Activated CD8-positive, alpha-beta T cell treated with anti-CD3 and anti-CD28 coated beads for 36 hours (primary cell): Measurements from ENCODE around the gene GNPTAB. TPM values are rescaled to one million over a fixed set of nuclear protein-coding genes. Genes with fewer than 3 reads are reported as not detected.

Experiments
- ATAC-seq: fragments of 200-7000 bp; cut with Tn5 transposase; one replicate; pipeline ENCODE4 v1.10.0; 2021; ENCODE audit warnings: mild to moderate bottlenecking, moderate library complexity
- CTCF ChIA-PET: fragments of 350-600 bp; sonication (Branson Sonifier 250); formaldehyde crosslinking; loops from one replicate; lab custom pipeline; 2021; ENCODE audit warnings: antibody characterized with exemption; lab: Charles Lee
- POLR2A ChIA-PET: fragments of 350-600 bp; sonication (Branson Sonifier 250); formaldehyde crosslinking; loops from one replicate; lab custom pipeline; 2021; ENCODE audit warnings: antibody characterized with exemption; lab: Charles Lee
- DNase-seq: peaks from one replicate; pipeline ENCODE4 v3.0.0-alpha.2; 2020
- H3K27ac Mint-ChIP-seq: one replicate; pipeline ENCODE4 v1.8.0; 2021; ENCODE audit warnings: mild to moderate bottlenecking, mixed read lengths
- H3K27me3 Mint-ChIP-seq: one replicate; pipeline ENCODE4 v1.8.0; 2021; ENCODE audit warnings: mixed read lengths
- H3K36me3 Mint-ChIP-seq: one replicate; pipeline ENCODE4 v1.8.0; 2021; ENCODE audit warnings: low read depth, mixed read lengths
- H3K4me1 Mint-ChIP-seq: one replicate; pipeline ENCODE4 v1.8.0; 2021; ENCODE audit warnings: low read depth, mixed read lengths
- H3K4me3 Mint-ChIP-seq: one replicate; pipeline ENCODE4 v1.8.0; 2021; ENCODE audit warnings: mild to moderate bottlenecking, moderate library complexity, mixed read lengths
- H3K9me3 Mint-ChIP-seq: one replicate; pipeline ENCODE4 v1.8.0; 2021; ENCODE audit warnings: mixed read lengths
- CTCF ChIP-seq: fragments of 200-600 bp; IDR thresholded peaks from one replicate; pipeline ENCODE4 v1.8.0; 2022; ENCODE audit warnings: antibody characterized with exemption, mild to moderate bottlenecking
- intact Hi-C: fragments of 100-400 bp; cut with micrococcal nuclease; formaldehyde crosslinking; loops from one replicate; pipeline ENCODE4 v1.10.0; 2022
- total RNA-seq, 2 experiments: library from RNA; stranded (reverse); gene quantifications; one replicate each; pipeline ENCODE4 v1.2.3, GENCODE V29; 2021

Gene GNPTAB
- total RNA-seq, 2 experiments from 2014 or later = 52.4 to 56.9 TPM

DNA sequence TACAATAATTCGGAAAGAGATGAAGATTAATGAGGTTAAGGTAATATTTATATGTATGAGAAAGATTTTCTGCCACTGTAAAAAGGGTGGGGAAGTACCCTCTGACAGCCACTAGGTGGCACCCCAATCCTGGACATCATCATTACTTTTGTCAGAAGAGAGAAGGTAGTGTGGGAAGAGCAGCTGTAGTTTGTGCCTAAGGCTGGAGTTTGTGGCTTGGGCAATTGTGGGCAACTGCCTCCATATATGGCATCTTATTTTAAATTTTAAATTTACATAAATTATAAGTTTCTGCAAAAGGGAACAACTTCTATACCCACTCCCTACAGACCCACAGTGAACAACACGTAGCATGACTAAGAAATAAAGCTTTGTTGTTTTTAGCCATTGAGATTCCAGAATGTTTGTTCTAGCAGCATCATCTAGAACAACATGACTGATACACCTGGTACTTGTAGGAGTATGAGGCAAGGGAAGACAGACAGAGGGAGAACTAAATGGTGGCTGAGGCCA, 57.1 kb downstream of the GNPTAB start:
- CTCF ChIA-PET = interaction anchor here (0.6 to 7.9 kb wide), 30 partner anchors 8 to 366 kb away, joined by 3 to 199 read pairs (median 4); partner anchors contain the start of genes ARL1 and GNPTAB
- ATAC-seq (peak; percentile 95), DNase-seq (peak; percentile 72)
- peaks cover 28% of the 10 kb centered on the region for H3K36me3 Mint-ChIP-seq
- no peak overlapping the region for H3K4me3 Mint-ChIP-seq
- POLR2A ChIA-PET = interaction anchor here (1.0 to 1.3 kb wide), 2 partner anchors 56 to 65 kb away, joined by 4 to 7 read pairs; partner anchors contain the start of gene GNPTAB
- no peak overlapping the region for H3K27ac Mint-ChIP-seq
- intact Hi-C loops = loop anchor here (1.0 to 2.0 kb wide), 2 partner anchors 57 to 66 kb away; partner anchors contain the start of gene GNPTAB
- H3K27me3 Mint-ChIP-seq = no peaks in the 10 kb centered on the region
- no peaks in the 10 kb centered on the region for H3K9me3 Mint-ChIP-seq
- peaks cover 4% of the 10 kb centered on the region for H3K4me1 Mint-ChIP-seq
- peak; percentile 86 for TF ChIP-seq CTCF

DNA sequence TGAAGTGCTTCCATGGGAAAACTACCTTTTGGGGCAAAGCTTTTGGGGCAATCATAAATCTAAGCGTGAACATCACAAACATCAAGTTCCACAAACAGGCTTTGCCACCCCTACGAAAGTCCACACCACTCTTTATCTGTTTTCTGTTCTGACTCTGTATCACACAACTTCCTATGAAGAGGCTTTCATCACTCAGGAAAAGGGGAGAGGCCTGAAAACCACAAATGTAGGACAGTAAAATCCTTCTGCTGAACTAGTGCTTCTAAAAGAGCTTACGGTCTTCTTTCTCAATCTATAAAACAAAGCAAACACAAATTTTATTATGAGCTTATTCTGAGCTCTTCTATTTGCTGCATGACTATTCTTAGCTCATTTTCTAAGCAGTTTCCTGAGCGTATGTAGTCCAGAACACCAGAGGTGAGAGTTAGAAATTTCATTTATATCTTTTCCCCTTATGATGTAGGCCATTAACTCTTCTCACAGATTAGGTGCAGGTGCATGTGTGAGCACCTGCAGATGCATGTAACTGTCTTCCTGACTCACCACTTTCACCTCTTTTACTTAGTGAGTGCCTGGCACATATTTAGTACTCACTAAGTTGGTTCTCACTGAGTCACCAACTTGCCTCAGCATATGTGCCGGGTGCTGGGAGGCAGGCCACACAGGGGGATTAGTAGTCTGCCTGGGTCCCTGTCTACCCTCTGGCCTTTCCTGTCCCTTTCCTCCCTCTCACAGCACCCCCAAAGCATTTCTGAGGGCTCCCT, 58.6 kb downstream of the GNPTAB start:
- no peak for TF ChIP-seq CTCF
- H3K4me1 Mint-ChIP-seq = peaks cover 4% of the 10 kb centered on the region
- DNase-seq = no peak
- intact Hi-C loops = loop anchor here (2.0 kb wide), 1 partner anchor 59 kb away; the partner anchor contains the start of gene GNPTAB
- H3K36me3 Mint-ChIP-seq = peaks cover 23% of the 10 kb centered on the region
- no peak overlapping the region for H3K27ac Mint-ChIP-seq
- H3K27me3 Mint-ChIP-seq = no peaks in the 10 kb centered on the region
- CTCF ChIA-PET = interaction anchor here (0.8 to 7.9 kb wide), 13 partner anchors 8 to 357 kb away, joined by 3 to 199 read pairs (median 6); partner anchors contain the start of gene GNPTAB
- POLR2A ChIA-PET = interaction anchor here (0.9 kb wide), 1 partner anchor 59 kb away, joined by 4 read pairs; the partner anchor contains the start of gene GNPTAB
- H3K4me3 Mint-ChIP-seq = no peak overlapping the region
- H3K9me3 Mint-ChIP-seq = no peaks in the 10 kb centered on the region
- ATAC-seq = no peak

DNA sequence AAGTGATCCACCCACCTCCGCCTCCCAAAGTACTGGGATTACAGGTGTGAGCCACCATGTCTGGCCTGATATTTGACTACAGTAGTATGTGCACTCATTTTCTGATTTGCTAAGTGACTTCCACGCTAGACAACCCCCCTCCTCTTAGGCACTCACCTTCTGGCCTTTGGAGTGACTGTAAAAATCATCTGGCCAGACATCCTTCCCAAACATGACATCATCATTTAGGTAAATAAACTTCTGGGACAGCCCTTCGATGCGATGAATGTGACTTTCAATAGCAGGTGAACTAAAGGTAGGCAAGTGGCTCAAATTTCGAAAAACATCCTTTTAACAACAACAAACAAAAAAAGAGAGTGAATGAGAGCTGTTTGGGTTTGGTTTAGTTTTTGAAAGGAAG, 60.9 kb downstream of the GNPTAB start:
- DNase-seq = no peak
- no peak for TF ChIP-seq CTCF
- POLR2A ChIA-PET = no interaction called here
- Mint-ChIP-seq H3K4me1 (peaks cover 4% of the 10 kb centered on the region), H3K9me3 (no peaks in the 10 kb centered on the region), H3K36me3 (peaks cover 31% of the 10 kb centered on the region), H3K27ac (no peak overlapping the region), H3K27me3 (no peaks in the 10 kb centered on the region), H3K4me3 (no peak overlapping the region)
- CTCF ChIA-PET = interaction anchor here (0.9 to 7.9 kb wide), 6 partner anchors 10 to 76 kb away, joined by 3 to 199 read pairs (median 6); partner anchors contain the start of gene GNPTAB
- ATAC-seq = no peak
- intact Hi-C loops = no loop called here

GRCh38 chr12:101768781-101769180, 62.0 kb downstream of the GNPTAB start:
- intact Hi-C loops = no loop called here
- H3K27me3 Mint-ChIP-seq = no peaks in the 10 kb centered on the region
- no peak overlapping the region for H3K27ac Mint-ChIP-seq
- H3K4me1 Mint-ChIP-seq = no peaks in the 10 kb centered on the region
- H3K9me3 Mint-ChIP-seq = no peaks in the 10 kb centered on the region
- ChIA-PET CTCF (interaction anchor here (1.2 to 7.9 kb wide), 4 partner anchors 9 to 70 kb away, joined by 5 to 199 read pairs (median 12); partner anchors contain the start of gene GNPTAB), POLR2A (no interaction called here)
- no peak for TF ChIP-seq CTCF
- ATAC-seq = no peak
- H3K36me3 Mint-ChIP-seq = peaks cover 31% of the 10 kb centered on the region
- DNase-seq = no peak
- no peak overlapping the region for H3K4me3 Mint-ChIP-seq
